PFSK-1 (cell line): ENCODE results near the gene OR10P1.

ENCODE experiments used
- POLR2AphosphoS5 ChIP-seq: IDR thresholded peaks from 2 replicates; pipeline ENCODE4 v1.6.1; 2012; ENCODE audit warnings: low read depth, mild to moderate bottlenecking, control low read depth, low read length, moderate library complexity
- SIN3A ChIP-seq: IDR thresholded peaks from 2 replicates; pipeline ENCODE4 v1.6.1; 2012; ENCODE audit warnings: mild to moderate bottlenecking, low read length, moderate library complexity, borderline replicate concordance; ENCODE audit not compliant: insufficient read depth

DNA sequence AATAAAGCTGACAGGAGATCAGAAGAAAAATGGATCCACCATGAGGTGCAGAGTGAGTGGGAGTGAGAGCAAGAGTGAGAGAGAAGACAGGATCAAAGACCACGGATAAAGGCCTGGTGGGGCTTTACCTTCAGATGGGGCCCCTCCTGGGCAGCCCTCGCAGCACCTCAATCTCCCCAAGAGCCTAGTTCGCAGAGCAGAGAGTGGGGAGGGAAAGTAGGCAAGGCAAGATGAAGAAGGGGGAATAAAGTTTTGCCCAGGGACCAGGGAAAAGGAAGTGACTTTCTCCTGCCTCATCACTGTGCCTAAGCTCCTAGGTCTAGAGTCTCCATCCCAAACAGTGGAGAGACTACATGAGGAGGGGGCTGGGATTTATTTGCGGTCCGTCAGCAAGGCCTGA, 10.3 kb downstream of the OR10P1 start:
- no peak for TF ChIP-seq POLR2AphosphoS5
- TF ChIP-seq SIN3A, result no peak
